ENCODE results near the gene ASPRV1. TPM values are rescaled to one million over a fixed set of nuclear protein-coding genes. Genes with fewer than 3 reads are reported as not detected.
"Not testable (repeated sequence)": the region's sequence is repeated elsewhere in the genome, so short reads cannot be mapped to it uniquely, and the experiment has no call there.

ASPRV1 gene
- polyA plus RNA-seq (ENCODE audit: insufficient read length in 3 of 3): 1 to 10 TPM; 4.3 to 5.1 (median 4.4) TPM
- long read RNA-seq, donor 1, partial matches to known transcripts: 0 of 3 reads
- long read RNA-seq, donor 1, other reads (novel, unspliced or antisense): 0 of 3 reads
- long read RNA-seq, donor 2, transcript ASPRV1-201 (1 exons, 2,177 nt): major isoform, 8 of 8 reads
- long read RNA-seq, donor 2, partial matches to known transcripts: 0 of 8 reads
- long read RNA-seq, donor 2, other reads (novel, unspliced or antisense): 0 of 8 reads
- long read RNA-seq, donor 3, transcript ASPRV1-201 (1 exons, 2,177 nt): major isoform, 5 of 5 reads
- long read RNA-seq, donor 3, partial matches to known transcripts: 0 of 5 reads
- long read RNA-seq, donor 3, other reads (novel, unspliced or antisense): 0 of 5 reads
- long read RNA-seq, donor 4, partial matches to known transcripts: 0 of 2 reads
- long read RNA-seq, donor 4, other reads (novel, unspliced or antisense): 0 of 2 reads
- long read RNA-seq, donor 5: 0 reads
- long read RNA-seq, donor 6, partial matches to known transcripts: 0 of 3 reads
- long read RNA-seq, donor 6, other reads (novel, unspliced or antisense): 0 of 3 reads
- long read RNA-seq, donor 7, partial matches to known transcripts: 0 of 3 reads
- long read RNA-seq, donor 7, other reads (novel, unspliced or antisense): 0 of 3 reads
- long read RNA-seq, donor 8, transcript ASPRV1-201 (1 exons, 2,177 nt): major isoform, 6 of 6 reads
- long read RNA-seq, donor 8, partial matches to known transcripts: 0 of 6 reads
- long read RNA-seq, donor 8, other reads (novel, unspliced or antisense): 0 of 6 reads
- long read RNA-seq, donor 9, partial matches to known transcripts: 0 of 4 reads
- long read RNA-seq, donor 9, other reads (novel, unspliced or antisense): 0 of 4 reads
- long read RNA-seq, donor 10, partial matches to known transcripts: 0 of 2 reads
- long read RNA-seq, donor 10, other reads (novel, unspliced or antisense): 0 of 2 reads
- long read RNA-seq, donor 11, partial matches to known transcripts: 0 of 3 reads
- long read RNA-seq, donor 11, other reads (novel, unspliced or antisense): 0 of 3 reads
- long read RNA-seq, donor 12, partial matches to known transcripts: 0 of 4 reads
- long read RNA-seq, donor 12, other reads (novel, unspliced or antisense): 0 of 4 reads
- long read RNA-seq, donor 13, partial matches to known transcripts: 0 of 2 reads
- long read RNA-seq, donor 13, other reads (novel, unspliced or antisense): 0 of 2 reads
- long read RNA-seq, donor 14: 0 reads
- long read RNA-seq, donor 15, partial matches to known transcripts: 0 of 3 reads
- long read RNA-seq, donor 15, other reads (novel, unspliced or antisense): 0 of 3 reads
- long read RNA-seq, donor 16, partial matches to known transcripts: 0 of 4 reads
- long read RNA-seq, donor 16, other reads (novel, unspliced or antisense): 0 of 4 reads

GRCh38 chr2:69961496-69961895 lies at the start of gene ASPRV1:
TSS of gene ASPRV1 (minus strand) at chr2:69961631. CDS start at chr2:69961436, 195 bp downstream.
- no peak for DNase-seq

GRCh38 chr2:70010576-70011111 lies 49.2 kb upstream of the ASPRV1 start:
- no peak for DNase-seq

GRCh38 chr2:70009762-70010575 lies 48.5 kb upstream of the ASPRV1 start:
- DNase-seq: no peak

- DNase-seq: no peak
These were observed 46.9 kb upstream of the ASPRV1 start for GRCh38 chr2:70008290-70008689.

- no peak for DNase-seq
These were observed 45.7 kb upstream of the ASPRV1 start for GRCh38 chr2:70007151-70007550.

- no peak for DNase-seq
These were observed 45.0 kb upstream of the ASPRV1 start for GRCh38 chr2:70006447-70006784.

- no peak for DNase-seq
These were observed 44.5 kb upstream of the ASPRV1 start for GRCh38 chr2:70005752-70006446.

- no peak for DNase-seq
These were observed 43.8 kb upstream of the ASPRV1 start for GRCh38 chr2:70005216-70005615.

GRCh38 chr2:70003093-70003830 lies 41.8 kb upstream of the ASPRV1 start:
- DNase-seq: no peak

GRCh38 chr2:70002241-70002899 lies 40.9 kb upstream of the ASPRV1 start:
- no peak for DNase-seq

GRCh38 chr2:70000529-70000928 lies 39.1 kb upstream of the ASPRV1 start:
- DNase-seq: not testable (repeated sequence)

- DNase-seq: no peak
These were observed 37.3 kb upstream of the ASPRV1 start for GRCh38 chr2:69998761-69999160.

GRCh38 chr2:69997015-69997830 lies 35.8 kb upstream of the ASPRV1 start:
- DNase-seq: no peak

- no peak for DNase-seq
These were observed 34.1 kb upstream of the ASPRV1 start for GRCh38 chr2:69995511-69995910.

GRCh38 chr2:69994166-69994565 lies 32.7 kb upstream of the ASPRV1 start:
- DNase-seq: no peak

- DNase-seq: no peak
These were observed 32.3 kb upstream of the ASPRV1 start for GRCh38 chr2:69993708-69994107.

- DNase-seq: no peak
These were observed 31.7 kb upstream of the ASPRV1 start for GRCh38 chr2:69993048-69993565.
